Measurements from ENCODE around the gene LDHAL6B. TPM values are rescaled to one million over a fixed set of nuclear protein-coding genes. Genes with fewer than 3 reads are reported as not detected.

Gene LDHAL6B
- total and polyA plus RNA-seq, 2 donors from 2014 or later, result not detected

GRCh38 chr15:59203657-59204056, 3.0 kb upstream of the LDHAL6B start:
- no peak for FAIRE-seq
- TF ChIP-seq CTCF (IDR thresholded peaks at IDR 0.05; ENCODE audit: borderline replicate concordance, extremely low read depth, insufficient read depth), result no peak
- no peaks in the 10 kb centered on the region for H3K4me1 ChIP-seq (ENCODE audit: control insufficient read depth in 2 of 3, insufficient read depth in 2 of 3, low read depth in 1 of 3, low read length in 3 of 3)
- intact Hi-C loops (cut with DNase I), result no loop called here
- H3K27ac ChIP-seq (ENCODE audit: low read depth in 2 of 2, low read length in 2 of 2), result no peak overlapping the region
- H3K4me3 ChIP-seq (ENCODE audit: low read length in 3 of 3), result no peak overlapping the region
- H3K9me3 ChIP-seq (ENCODE audit: control insufficient read depth in 2 of 3, insufficient read depth in 1 of 3, low read length in 3 of 3), result no peaks in the 10 kb centered on the region
- H3K9ac ChIP-seq (ENCODE audit: low read length in 3 of 3), result no peak overlapping the region
- no peak for DNase-seq
- peaks cover 2 to 34% (median 32%) of the 10 kb centered on the region in 3 donors for H3K36me3 ChIP-seq (ENCODE audit: control insufficient read depth in 2 of 3, insufficient read depth in 3 of 3, low read length in 3 of 3)
- no peaks in the 10 kb centered on the region for H3K27me3 ChIP-seq (ENCODE audit: control insufficient read depth, insufficient read depth, low read length)

GRCh38 chr15:59205839-59206622, 612 bp upstream of the LDHAL6B start:
- Histone ChIP-seq H3K4me3 (ENCODE audit: low read length in 3 of 3) (no peak overlapping the region), H3K27ac (ENCODE audit: low read depth in 2 of 2, low read length in 2 of 2) (no peak overlapping the region), H3K27me3 (ENCODE audit: control insufficient read depth, insufficient read depth, low read length) (no peaks in the 10 kb centered on the region), H3K36me3 (ENCODE audit: control insufficient read depth in 2 of 3, insufficient read depth in 3 of 3, low read length in 3 of 3) (peaks cover 2 to 39% (median 26%) of the 10 kb centered on the region in 3 donors), H3K4me1 (ENCODE audit: control insufficient read depth in 2 of 3, insufficient read depth in 2 of 3, low read depth in 1 of 3, low read length in 3 of 3) (no peaks in the 10 kb centered on the region), H3K9me3 (ENCODE audit: control insufficient read depth in 2 of 3, insufficient read depth in 1 of 3, low read length in 3 of 3) (no peaks in the 10 kb centered on the region), H3K9ac (ENCODE audit: low read length in 3 of 3) (no peak overlapping the region)
- intact Hi-C loops (cut with DNase I), result no loop called here
- FAIRE-seq, result no peak
- TF ChIP-seq CTCF (IDR thresholded peaks at IDR 0.05; ENCODE audit: borderline replicate concordance, extremely low read depth, insufficient read depth), result no peak
- no peak for DNase-seq

GRCh38 chr15:59208613-59209249, 2.1 kb downstream of the LDHAL6B start:
- intact Hi-C loops (cut with DNase I), result no loop called here
- no peak for TF ChIP-seq CTCF (IDR thresholded peaks at IDR 0.05; ENCODE audit: borderline replicate concordance, extremely low read depth, insufficient read depth)
- FAIRE-seq, result no peak
- Histone ChIP-seq H3K4me3 (ENCODE audit: low read length in 3 of 3) (no peak overlapping the region), H3K27me3 (ENCODE audit: control insufficient read depth, insufficient read depth, low read length) (no peaks in the 10 kb centered on the region), H3K9ac (ENCODE audit: low read length in 3 of 3) (no peak overlapping the region), H3K4me1 (ENCODE audit: control insufficient read depth in 2 of 3, insufficient read depth in 2 of 3, low read depth in 1 of 3, low read length in 3 of 3) (no peaks in the 10 kb centered on the region), H3K9me3 (ENCODE audit: control insufficient read depth in 2 of 3, insufficient read depth in 1 of 3, low read length in 3 of 3) (no peaks in the 10 kb centered on the region), H3K36me3 (ENCODE audit: control insufficient read depth in 2 of 3, insufficient read depth in 3 of 3, low read length in 3 of 3) (peaks cover 2 to 32% (median 26%) of the 10 kb centered on the region in 3 donors), H3K27ac (ENCODE audit: low read depth in 2 of 2, low read length in 2 of 2) (no peak overlapping the region)
- no peak for DNase-seq
